Keratinocyte (primary cell): ENCODE data around the gene FEM1B.

Experiments
- EZH2 ChIP-seq: IDR thresholded peaks from one replicate; pipeline ENCODE4 v1.6.1; 2012; ENCODE audit warnings: inconsistent platforms, mild to moderate bottlenecking, low read length, moderate library complexity
- TF ChIP-seq, protein P1 (sequence below), 3 experiments: IDR thresholded peaks in 1 of 3; conservative IDR thresholded peaks in 1 of 3; optimal IDR thresholded peaks in 1 of 3; 2 replicates in 2 of 3; 3 replicates in 1 of 3; pipeline versions ENCODE3 to v1.5.1; 2011; ENCODE audit warnings: low read length in 3 of 3, mild to moderate bottlenecking in 3 of 3, moderate library complexity in 2 of 3, control low read depth in 1 of 3, inconsistent platforms in 1 of 3; ENCODE audit not compliant: insufficient read depth in 2 of 3; ENCODE audit errors: extremely low read depth in 1 of 3

- TF ChIP-seq, protein P1, sequence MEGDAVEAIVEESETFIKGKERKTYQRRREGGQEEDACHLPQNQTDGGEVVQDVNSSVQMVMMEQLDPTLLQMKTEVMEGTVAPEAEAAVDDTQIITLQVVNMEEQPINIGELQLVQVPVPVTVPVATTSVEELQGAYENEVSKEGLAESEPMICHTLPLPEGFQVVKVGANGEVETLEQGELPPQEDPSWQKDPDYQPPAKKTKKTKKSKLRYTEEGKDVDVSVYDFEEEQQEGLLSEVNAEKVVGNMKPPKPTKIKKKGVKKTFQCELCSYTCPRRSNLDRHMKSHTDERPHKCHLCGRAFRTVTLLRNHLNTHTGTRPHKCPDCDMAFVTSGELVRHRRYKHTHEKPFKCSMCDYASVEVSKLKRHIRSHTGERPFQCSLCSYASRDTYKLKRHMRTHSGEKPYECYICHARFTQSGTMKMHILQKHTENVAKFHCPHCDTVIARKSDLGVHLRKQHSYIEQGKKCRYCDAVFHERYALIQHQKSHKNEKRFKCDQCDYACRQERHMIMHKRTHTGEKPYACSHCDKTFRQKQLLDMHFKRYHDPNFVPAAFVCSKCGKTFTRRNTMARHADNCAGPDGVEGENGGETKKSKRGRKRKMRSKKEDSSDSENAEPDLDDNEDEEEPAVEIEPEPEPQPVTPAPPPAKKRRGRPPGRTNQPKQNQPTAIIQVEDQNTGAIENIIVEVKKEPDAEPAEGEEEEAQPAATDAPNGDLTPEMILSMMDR (optimal IDR thresholded peaks at IDR 0.05 in 1 of 3, IDR thresholded peaks at IDR 0.05 in 1 of 3, conservative IDR thresholded peaks at IDR 0.05 in 1 of 3; ENCODE audit: extremely low read depth in 1 of 3, insufficient read depth in 2 of 3, low read length in 3 of 3): no peak
- TF ChIP-seq EZH2: no peak
Measured at GRCh38 chr15:68265674-68266073, 11.9 kb upstream of the FEM1B start.
